ENCODE data around the gene S100A9. TPM values are rescaled to one million over a fixed set of nuclear protein-coding genes. Genes with fewer than 3 reads are reported as not detected.

Gene S100A9
- total RNA-seq, 1 experiment from 2014 or later = not detected

DNA sequence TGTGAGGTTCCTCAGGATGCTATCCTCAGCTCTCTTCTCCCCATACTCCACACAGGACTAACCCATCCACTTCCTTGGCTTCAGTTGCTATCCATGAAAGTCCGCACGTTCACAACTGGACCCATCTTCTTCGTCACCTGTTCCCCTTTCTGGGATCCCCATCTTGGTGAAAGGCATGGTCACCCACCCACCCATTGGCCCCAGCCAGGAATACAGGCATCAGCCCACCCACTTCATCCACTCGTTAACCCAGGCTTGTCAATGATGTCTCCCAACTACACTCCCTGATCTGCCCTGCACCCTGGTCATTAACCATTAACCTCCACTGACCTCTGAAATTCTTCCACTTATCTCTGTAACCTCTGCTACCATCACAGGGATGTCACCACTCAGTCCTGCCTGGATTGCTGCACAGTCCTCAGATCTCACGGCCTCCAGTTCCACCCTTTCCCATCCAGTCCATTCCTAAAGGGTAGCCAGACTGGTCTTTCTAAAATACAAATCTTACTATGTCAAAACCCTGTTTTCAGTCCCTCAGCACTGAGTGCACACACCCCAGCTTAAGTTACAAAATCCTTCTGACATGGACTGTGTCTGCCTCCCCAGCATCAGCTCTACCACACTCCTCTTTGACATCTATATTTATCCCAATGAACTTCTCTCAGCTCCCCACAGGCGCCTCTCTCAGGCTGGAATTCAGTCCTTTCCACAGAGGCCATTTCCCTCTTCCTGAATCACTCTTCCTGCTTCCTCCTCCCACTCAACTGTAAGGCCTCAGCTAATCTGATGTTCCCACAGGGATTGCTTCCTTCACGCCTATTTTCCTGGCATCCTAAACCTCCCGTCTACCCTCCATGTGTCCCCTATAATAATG lies 19.4 kb upstream of the S100A9 start:
- Mint-ChIP-seq H3K9me3 (peaks cover 2 to 3% of the 10 kb centered on the region in 2 experiments; a peak in 2 of 5 replicates), H3K27me3 (ENCODE audit: low read depth) (peaks cover 10% of the 10 kb centered on the region), H3K36me3 (ENCODE audit: insufficient read depth in 1 of 3, low read depth in 3 of 3) (no peaks in the 10 kb centered on the region), H3K4me1 (no peaks in the 10 kb centered on the region), H3K27ac (no peak overlapping the region; a peak in 1 of 7 replicates), H3K4me3 (no peak overlapping the region; a peak in 1 of 5 replicates)
- Histone ChIP-seq H2AK5ac (ENCODE audit: insufficient read length, low read length) (no peak overlapping the region), H3K9ac (ENCODE audit: extremely low read depth, insufficient read length, low read length) (no peak overlapping the region), H3K56ac (ENCODE audit: insufficient read length, low read depth, low read length) (no peak overlapping the region), H3K27ac (ENCODE audit: insufficient read length, low read depth, low read length) (no peak overlapping the region), H4K20me1 (ENCODE audit: control insufficient read depth, insufficient read depth, insufficient read length) (no peaks in the 10 kb centered on the region), H3K18ac (ENCODE audit: insufficient read length, low read depth, low read length) (no peak overlapping the region), H2AFZ (ENCODE audit: low read length) (no peak overlapping the region), H3K23me2 (ENCODE audit: insufficient read length, low read depth, low read length, poor library complexity, severe bottlenecking) (no peaks in the 10 kb centered on the region), H3K4me1 (ENCODE audit: insufficient read depth, low read length) (no peaks in the 10 kb centered on the region), H3T11ph (ENCODE audit: low read length) (no peak overlapping the region), H4K91ac (ENCODE audit: insufficient read length, low read depth, low read length) (no peak overlapping the region), H3K4ac (ENCODE audit: low read depth, low read length) (no peak overlapping the region), H4K8ac (replicated peaks; ENCODE audit: insufficient read length, low read depth, low read length) (no peak overlapping the region), H3K79me1 (ENCODE audit: insufficient read depth, low read depth, low read length, poor library complexity, severe bottlenecking) (no peaks in the 10 kb centered on the region), H2BK120ac (ENCODE audit: low read depth, low read length, poor library complexity, severe bottlenecking) (no peak overlapping the region), H2BK15ac (ENCODE audit: low read depth, low read length) (no peak overlapping the region), H4K5ac (ENCODE audit: insufficient read length, low read depth, low read length) (no peak overlapping the region), H3K9me3 (ENCODE audit: control insufficient read depth, low read depth, low read length) (no peaks in the 10 kb centered on the region), H3K27me3 (ENCODE audit: insufficient read depth, low read length) (no peaks in the 10 kb centered on the region), H3K23ac (ENCODE audit: insufficient read length, low read depth, low read length) (no peak overlapping the region), H3K79me2 (ENCODE audit: insufficient read depth, low read length) (no peaks in the 10 kb centered on the region), H2BK20ac (ENCODE audit: low read depth, low read length, poor library complexity, severe bottlenecking) (no peak overlapping the region), H3K14ac (ENCODE audit: insufficient read depth, low read length) (no peak overlapping the region), H2BK12ac (ENCODE audit: insufficient read length, low read depth, low read length) (no peak overlapping the region), H2BK5ac (ENCODE audit: insufficient read length, low read length) (no peak overlapping the region), H3K4me2 (ENCODE audit: insufficient read depth, insufficient read length, low read length) (no peak overlapping the region)
- TF ChIP-seq, protein P1, sequence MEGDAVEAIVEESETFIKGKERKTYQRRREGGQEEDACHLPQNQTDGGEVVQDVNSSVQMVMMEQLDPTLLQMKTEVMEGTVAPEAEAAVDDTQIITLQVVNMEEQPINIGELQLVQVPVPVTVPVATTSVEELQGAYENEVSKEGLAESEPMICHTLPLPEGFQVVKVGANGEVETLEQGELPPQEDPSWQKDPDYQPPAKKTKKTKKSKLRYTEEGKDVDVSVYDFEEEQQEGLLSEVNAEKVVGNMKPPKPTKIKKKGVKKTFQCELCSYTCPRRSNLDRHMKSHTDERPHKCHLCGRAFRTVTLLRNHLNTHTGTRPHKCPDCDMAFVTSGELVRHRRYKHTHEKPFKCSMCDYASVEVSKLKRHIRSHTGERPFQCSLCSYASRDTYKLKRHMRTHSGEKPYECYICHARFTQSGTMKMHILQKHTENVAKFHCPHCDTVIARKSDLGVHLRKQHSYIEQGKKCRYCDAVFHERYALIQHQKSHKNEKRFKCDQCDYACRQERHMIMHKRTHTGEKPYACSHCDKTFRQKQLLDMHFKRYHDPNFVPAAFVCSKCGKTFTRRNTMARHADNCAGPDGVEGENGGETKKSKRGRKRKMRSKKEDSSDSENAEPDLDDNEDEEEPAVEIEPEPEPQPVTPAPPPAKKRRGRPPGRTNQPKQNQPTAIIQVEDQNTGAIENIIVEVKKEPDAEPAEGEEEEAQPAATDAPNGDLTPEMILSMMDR (conservative IDR thresholded peaks at IDR 0.05) = no peak
- DNase-seq = no peak
- WGBS (ENCODE audit: extremely low coverage, insufficient read length, low lambda C conversion rate) = no CpG with 5 or more reads among the region's 8 CpGs

All from H9 (cell line).